GM19463 (cell line): ENCODE data around the gene YJEFN3.

Experiments used
- ATAC-seq: cut with Tn5 transposase; IDR thresholded peaks from one replicate; pipeline ENCODE4 v1.9.1; 2021; ENCODE audit warnings: mild to moderate bottlenecking, moderate library complexity; ENCODE audit not compliant: unreplicated experiment

YJEFN3 gene

DNA sequence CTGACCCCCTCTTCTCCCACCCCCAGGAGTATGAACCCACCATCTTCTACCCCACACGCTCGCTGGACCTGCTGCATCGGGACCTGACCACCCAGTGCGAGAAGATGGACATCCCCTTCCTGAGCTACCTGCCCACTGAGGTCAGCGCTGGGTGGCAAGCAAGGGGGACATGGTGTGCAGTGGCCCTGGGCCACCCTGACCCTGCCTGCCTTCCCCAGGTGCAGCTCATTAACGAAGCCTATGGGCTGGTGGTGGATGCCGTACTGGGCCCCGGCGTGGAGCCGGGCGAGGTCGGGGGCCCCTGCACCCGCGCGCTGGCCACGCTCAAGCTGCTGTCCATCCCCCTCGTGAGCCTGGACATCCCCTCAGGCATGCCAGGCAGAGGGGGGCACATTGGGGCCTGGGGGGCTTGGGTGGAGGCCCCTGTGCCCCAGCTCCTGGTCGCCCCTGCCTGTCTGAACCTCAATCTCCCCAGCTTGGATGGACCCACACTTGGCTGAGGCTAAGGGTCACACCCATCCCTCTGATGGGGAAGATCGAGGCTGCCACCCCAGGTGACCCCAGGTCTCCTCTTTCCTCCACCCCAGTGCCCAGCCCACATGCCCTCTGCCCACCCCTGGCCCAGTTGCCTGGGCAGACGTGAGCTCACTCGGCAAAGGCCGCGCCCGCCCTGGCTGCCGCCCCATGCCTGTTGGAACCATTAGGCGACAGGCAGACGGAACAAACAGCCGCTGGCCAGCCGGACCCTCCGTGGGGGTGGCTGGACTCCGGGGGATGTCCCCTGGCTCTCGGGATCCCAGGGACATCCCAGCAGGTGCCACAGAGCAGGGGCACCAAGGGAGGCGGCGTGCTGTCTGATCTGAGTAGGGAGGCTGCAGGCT is 6.8 kb downstream of the YJEFN3 start:
- no peak for ATAC-seq

DNA sequence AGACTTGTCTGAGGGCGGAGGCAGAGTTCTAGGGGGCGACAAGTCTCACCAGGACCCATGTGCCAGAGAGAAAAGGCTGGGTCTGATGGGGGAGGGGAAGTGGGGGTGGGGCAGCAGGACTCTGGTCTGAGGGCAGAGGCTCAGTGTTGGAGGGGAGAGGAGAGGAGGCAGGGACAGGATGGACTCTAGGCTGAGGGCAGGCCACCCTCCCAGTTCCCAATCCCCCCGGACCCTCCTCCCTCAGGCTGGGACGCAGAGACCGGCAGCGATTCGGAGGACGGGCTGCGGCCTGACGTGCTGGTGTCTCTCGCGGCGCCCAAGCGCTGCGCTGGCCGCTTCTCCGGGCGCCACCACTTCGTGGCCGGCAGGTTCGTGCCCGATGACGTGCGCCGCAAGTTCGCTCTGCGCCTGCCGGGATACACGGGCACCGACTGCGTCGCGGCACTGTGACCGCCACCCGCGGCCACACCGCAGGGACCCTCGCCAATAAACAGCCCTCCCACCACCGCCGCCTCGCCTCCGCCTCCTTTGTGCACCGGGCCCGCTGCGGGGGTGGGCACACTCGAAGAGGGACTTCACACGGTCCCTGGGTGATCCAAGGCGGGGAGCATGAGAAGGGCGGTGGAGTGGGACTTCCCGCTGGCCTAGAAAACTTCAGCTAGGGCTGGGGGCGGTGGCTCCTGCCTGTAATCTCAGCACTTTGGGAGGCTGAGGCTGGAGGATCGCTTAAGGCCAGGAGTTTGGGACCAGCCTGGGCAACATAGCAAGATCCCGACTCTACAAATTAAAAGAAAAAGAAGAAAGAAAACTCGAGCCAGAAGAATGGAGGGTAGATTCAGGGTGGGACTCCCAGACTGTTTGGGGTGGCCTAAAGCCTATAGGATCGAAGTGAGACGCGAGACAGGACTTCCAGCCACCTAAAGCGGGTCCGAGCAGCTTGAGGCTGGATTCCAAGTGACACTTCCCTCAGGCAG is 8.7 kb downstream of the YJEFN3 start:
- no peak for ATAC-seq

DNA sequence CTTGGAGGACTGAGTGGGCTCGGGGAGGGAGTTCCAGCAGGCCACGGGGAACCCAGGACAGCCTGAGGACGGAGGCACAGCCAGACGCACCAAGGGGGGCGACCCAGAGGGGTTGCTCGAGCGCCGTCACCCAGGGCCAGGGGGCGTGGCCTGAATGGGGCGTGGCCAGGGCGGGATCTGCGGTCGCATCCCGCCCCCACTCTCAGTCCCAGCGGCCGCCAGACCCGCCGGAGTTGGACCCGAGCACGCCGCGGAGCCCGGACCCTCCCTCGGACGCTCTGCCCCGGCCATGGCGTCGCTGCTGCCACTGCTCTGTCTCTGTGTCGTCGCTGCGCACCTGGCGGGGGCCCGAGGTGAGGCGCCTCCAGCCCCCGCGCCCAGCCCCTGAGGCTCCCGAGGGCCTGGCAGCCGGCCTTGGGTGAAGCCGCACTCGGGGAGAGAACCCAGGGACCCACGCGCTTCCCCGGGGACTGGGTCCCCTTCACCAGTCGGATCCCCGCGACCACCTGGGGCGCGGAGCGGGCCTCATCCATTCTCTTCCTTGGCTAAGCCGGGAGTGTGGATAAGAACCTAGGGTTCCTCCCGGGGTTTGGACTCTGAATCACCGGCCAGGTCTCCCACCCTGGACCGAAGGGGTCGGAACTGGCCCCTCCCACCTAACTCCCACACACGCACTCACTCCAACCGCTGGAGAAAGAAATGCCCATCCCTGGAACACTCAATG is 9.5 kb downstream of the YJEFN3 start, which contains the start of gene CILP2:
TSS of gene CILP2 (plus strand) at position 205 of the 724 bp plus-strand sequence. CDS start at position 290, 85 bp downstream.
- no peak for ATAC-seq

DNA sequence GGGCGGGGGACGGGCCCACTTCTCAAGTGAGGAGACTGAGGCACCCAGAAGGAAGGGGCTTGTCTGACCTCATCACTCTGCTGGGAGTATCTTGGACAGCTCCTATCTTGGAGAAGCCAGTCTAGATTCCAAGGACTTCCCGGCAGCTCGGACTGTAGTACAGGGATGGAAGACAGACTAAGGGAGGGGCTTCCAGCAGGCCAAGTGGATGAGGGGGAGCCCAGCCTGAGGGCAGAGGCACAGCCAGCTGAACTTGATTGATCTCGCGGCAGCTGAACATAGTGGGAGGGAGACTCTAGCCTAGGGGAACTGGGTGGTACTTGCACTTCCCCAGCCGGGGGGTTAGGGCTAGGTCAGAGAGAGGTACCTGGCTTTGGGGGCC is 10.1 kb downstream of the YJEFN3 start:
- no peak for ATAC-seq

DNA sequence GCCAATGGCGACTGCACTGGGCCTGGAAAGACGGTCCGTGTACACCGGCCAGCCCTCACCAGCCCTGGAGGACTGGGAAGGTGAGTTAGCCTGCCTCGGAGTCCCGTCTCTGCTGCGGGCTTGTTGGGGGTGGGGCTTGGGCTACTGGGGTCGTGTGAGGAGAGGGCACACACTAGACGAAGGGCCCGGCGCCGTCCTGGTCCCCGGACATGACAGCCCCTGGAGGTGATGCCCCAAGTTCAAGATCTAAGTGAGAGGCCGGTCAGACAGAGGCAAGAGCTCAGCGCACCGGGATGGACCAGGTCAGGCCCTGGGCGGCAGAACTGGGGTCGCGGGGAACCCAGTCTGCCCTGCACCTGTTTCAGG is 11.0 kb downstream of the YJEFN3 start:
- no peak for ATAC-seq

DNA sequence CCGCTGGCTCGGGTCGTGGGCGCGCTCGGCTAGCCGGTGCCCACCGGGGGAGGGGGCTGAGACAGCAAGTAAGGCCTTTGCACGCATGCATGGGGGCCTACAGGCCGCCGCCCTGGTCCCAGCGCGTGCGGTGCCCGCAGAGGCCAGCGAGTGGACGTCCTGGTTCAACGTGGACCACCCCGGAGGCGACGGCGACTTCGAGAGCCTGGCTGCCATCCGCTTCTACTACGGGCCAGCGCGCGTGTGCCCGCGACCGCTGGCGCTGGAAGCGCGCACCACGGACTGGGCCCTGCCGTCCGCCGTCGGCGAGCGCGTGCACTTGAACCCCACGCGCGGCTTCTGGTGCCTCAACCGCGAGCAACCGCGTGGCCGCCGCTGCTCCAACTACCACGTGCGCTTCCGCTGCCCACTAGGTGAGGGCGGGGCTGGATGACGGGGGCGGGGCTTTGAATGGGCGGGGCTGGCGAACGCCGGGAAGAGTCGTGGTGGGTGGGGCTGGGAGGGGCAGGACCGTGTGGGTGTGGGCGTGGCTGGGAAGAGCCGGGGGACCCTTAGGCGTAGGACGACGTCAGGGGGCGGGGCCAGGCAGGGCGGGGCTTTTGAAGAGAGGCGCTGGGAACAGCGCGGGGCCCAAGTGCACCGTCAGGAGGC is 11.5 kb downstream of the YJEFN3 start:
- no peak for ATAC-seq

DNA sequence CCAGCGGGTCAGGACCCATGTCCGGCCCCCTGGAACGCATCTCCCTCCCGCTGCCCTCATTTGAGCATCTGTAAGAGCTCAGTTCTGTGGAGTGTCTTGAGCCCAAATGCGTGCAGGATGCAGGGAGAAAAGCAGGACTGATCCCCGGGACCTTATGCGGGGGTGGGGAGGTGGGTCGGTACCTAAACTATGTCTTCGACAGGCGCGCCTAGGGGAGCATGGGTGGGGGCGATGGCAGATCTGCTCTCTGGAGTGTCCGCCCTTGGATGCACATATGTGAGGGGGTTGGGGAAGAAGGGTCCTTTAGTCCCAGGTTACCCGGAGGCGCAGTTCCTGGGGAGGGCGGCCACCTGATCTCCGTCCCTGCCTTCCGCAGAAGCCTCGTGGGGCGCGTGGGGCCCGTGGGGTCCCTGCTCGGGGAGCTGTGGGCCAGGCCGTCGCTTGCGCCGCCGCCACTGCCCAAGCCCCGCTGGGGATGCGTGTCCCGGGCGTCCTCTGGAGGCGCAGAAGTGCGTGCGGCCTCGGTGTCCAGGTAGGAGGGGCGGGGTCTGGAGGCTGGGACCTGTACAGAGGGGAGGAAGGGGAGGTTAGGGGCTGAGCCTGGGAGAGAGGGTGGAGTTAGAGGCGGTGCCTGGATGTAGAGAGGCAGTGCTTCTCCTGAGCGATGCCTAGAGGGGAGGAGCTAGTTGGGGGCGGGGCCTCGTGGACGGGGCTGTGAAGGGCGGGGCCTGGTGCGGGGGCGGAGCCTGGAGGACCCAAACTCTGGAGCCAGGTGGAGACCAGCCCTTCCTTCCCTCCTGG is 12.2 kb downstream of the YJEFN3 start:
- no peak for ATAC-seq

DNA sequence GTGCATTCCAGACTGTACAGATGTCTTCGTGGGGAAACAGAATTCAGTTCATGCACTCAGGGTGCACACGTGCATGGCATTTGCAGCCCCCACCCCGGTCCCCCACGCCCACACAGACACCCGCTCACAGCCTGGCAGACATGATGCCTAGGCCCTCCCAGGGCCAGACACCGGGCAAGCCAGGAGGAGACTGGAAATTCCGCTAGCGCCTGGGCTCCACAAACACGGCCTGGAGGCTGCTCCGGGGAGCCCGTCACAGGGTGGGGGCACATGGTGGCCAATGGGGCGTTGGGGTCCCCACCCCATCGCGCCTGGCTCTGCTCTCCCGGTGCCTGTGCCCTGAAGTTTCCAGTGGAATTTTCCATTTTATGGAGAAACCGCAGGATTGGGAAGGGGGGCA is 12.9 kb downstream of the YJEFN3 start:
- no peak for ATAC-seq

DNA sequence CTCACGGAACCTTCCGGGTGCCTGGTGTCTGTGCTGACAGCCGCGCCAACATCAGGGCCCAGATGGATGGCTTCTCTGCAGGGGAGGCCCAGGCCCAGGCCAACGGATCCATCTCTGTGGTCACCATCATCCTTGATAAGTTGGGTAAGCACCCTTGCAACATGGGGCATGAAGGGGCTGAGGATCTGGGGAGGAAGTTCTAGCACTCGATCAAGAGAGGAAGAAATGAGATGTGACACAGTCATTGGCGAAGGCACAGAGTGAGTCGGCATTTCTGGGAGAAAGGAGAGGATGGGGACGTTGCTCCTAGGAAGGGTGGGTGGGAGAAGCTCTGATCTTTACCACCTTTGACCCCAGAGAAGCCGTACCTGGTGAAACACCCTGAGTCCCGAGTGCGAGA is 13.8 kb downstream of the YJEFN3 start:
- no peak for ATAC-seq

DNA sequence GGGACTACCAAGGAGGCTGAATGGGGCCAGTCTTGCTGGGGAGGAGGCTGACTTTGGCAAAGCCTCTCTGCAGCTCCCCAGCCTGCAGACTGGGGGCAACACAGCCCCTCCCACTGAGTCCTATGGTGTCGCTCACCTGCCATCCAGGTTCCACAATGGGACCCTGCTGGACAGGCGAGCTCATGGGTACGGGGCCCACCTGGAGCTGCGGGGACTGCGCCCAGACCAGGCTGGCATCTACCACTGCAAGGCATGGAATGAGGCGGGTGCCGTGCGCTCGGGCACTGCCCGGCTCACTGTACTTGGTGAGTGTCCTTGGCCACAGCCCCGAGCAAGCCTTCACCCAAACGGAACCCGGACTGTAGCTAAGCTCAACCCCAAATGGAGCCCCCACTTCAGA is 14.4 kb downstream of the YJEFN3 start:
- no peak for ATAC-seq

DNA sequence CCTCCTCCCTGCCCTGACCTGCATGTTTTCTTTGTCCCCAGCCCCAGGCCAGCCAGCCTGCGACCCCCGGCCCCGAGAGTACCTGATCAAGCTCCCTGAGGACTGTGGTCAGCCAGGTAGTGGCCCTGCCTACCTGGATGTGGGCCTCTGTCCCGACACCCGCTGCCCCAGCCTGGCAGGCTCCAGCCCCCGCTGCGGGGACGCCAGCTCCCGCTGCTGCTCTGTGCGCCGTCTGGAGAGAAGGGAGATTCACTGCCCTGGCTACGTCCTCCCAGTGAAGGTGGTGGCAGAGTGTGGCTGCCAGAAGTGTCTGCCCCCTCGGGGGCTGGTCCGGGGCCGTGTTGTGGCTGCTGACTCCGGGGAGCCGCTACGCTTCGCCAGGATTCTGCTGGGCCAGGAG is 14.9 kb downstream of the YJEFN3 start:
- ATAC-seq: no peak

DNA sequence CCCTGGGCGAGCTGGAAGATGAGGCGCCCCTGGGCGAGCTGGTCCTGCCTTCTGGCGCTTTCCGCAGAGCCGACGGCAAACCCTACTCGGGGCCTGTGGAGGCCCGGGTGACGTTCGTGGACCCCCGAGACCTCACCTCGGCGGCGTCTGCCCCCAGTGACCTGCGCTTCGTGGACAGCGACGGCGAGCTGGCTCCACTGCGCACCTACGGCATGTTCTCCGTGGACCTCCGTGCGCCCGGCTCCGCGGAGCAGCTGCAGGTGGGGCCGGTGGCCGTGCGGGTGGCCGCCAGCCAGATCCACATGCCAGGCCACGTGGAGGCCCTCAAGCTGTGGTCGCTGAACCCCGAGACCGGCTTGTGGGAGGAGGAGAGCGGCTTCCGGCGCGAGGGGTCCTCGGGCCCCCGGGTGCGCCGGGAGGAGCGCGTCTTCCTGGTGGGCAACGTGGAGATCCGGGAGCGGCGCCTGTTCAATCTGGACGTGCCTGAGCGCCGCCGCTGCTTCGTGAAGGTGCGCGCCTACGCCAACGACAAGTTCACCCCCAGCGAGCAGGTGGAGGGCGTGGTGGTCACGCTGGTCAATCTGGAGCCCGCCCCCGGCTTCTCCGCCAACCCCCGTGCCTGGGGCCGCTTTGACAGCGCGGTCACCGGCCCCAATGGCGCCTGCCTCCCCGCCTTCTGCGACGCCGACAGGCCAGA is 15.7 kb downstream of the YJEFN3 start:
- ATAC-seq: no peak

DNA sequence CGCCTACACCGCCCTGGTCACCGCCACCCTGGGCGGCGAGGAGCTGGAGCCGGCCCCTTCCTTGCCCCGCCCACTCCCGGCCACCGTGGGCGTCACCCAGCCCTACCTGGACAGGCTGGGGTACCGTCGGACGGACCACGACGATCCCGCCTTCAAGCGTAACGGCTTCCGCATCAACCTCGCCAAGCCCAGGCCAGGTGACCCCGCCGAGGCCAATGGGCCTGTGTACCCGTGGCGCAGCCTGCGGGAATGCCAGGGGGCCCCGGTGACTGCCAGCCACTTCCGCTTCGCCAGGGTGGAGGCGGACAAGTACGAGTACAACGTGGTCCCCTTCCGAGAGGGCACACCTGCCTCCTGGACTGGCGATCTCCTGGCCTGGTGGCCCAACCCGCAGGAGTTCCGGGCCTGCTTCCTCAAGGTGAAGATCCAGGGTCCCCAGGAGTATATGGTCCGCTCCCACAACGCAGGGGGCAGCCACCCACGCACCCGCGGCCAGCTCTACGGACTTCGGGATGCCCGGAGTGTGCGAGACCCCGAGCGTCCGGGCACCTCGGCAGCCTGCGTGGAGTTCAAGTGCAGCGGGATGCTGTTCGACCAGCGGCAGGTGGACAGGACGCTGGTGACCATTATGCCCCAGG is 16.4 kb downstream of the YJEFN3 start:
- ATAC-seq: no peak

DNA sequence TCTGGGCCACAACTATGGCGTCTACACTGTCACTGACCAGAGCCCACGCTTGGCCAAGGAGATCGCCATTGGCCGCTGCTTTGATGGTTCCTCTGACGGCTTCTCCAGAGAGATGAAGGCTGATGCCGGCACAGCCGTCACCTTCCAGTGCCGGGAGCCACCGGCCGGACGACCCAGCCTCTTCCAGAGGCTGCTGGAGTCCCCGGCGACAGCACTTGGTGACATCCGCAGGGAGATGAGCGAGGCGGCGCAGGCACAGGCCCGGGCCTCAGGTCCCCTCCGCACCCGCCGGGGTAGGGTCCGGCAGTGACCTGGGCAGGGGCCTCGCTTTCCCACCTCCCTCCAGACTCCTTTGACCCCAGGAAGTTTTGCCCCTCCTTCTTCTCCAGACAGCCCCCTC is 17.0 kb downstream of the YJEFN3 start:
- no peak for ATAC-seq

DNA sequence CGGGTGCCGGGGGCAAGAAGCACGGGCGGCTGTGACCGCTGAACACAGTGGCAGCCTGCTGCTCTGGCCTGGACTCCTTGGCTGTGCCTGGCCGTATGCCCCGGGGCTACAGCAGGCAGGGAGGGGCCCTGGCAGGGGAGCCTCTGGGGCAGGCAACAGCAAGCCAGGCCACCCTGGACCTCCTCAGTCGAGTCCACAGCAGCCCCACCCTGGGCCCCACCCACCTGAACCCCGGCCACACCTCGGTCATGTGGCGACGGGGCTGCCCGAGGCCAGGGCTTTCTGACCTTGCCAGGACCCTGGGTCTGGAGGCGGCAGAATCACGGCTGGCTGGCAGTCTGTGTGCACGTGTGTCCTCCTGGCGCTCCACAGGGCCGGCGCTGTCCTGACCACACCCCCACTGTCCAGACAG is 18.0 kb downstream of the YJEFN3 start:
- ATAC-seq: no peak

DNA sequence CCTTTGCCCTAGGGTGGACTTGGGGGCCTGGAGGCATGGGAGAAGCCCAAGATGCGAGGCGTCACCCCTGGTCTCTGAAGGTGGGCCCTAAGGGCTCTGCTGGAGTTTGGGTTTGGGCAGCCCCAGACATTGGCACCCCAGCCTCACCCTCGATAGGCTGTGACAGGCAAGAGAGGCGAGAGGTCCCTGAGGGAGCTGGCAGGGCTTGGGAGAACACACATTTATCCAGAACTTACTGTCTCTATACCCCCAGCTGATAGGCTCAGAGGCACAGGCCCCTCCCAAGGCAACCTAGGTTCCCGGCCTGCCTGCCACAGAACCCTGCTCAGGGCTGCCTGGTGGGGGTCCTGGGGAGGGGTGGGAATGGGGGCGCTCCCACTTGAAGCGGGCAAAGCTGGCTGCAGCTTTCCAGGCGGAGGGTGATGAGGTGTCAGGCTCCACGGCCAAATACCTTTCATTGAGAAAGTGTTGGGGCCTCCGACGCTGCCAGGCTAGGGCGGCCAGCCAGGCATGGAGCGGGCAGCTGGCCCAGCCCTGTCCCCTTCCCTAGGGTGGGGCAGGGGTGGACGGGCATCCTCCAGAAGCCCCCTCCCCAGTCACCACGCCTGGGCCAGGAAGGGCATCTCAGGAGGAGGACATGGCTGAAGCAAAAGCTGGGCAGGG is 19.1 kb downstream of the YJEFN3 start:
- ATAC-seq: no peak

DNA sequence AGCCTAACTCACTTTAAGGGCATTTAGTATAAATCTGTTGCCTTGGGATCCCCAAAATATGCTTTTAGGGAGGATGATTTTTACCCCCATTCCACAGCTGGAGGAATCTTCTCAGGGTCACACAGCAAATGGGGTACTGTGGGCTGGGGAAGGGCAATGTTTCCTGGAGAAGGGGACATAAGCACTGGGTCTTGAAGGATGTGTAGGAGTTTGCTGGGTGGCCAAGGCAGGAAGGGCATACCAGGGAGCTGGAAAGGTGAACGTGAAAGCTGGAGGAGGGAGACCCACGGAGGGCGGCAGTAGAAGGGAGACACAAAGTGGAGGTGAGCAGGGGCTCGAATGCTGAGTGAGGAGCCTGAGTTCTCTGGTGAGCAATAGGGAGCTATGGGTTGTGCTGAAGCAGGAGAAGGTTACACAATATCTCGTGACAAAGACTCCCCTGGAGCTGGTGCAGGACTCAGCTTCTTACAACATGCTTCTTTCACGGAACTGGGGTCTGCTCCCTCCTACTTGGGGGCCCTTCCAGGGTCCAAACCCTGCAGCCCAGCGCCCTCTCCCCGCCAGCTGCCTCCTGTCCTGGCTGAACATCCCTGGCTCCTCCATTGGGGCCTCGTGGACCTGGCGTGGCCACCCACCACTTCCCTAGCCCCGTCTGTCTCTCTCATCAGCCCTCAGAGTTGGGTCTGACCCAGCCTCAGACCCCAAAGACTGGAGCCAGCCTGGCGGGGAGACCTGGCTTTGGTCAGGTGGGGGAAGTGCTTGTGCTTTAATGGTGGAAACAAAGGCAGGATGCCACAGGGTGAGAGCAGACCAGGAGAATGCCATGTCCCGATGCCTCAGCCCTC is 20.4 kb downstream of the YJEFN3 start:
- ATAC-seq: no peak
